ENCODE measurements around the gene IGFN1.
A peak's percentile ranks its signal among the peaks of the same experiment; 100 is the strongest.

IGFN1 gene

GRCh38 chr1:201186192-201186591 lies 4.4 kb upstream of the IGFN1 start:
- DNase-seq = no peak

- no peak for DNase-seq
These were observed 1.5 kb upstream of the IGFN1 start for GRCh38 chr1:201189085-201189484.

GRCh38 chr1:201190005-201190404 lies 619 bp upstream of the IGFN1 start:
- peak; percentile 59 to 62 for DNase-seq

GRCh38 chr1:201191653-201192260 lies 1.1 kb downstream of the IGFN1 start:
- DNase-seq = no peak

GRCh38 chr1:201192261-201192788 lies 1.7 kb downstream of the IGFN1 start:
- DNase-seq = peak in 1 of 2 experiments; percentile 19

GRCh38 chr1:201194046-201194445 lies 3.4 kb downstream of the IGFN1 start:
- no peak for DNase-seq

- no peak for DNase-seq
These were observed 8.0 kb downstream of the IGFN1 start for GRCh38 chr1:201198598-201198997.

GRCh38 chr1:201205036-201205435 lies 14.4 kb downstream of the IGFN1 start:
- DNase-seq = no peak

- no peak for DNase-seq
These were observed 15.6 kb downstream of the IGFN1 start for GRCh38 chr1:201206176-201206575.

GRCh38 chr1:201207046-201207445 lies 16.4 kb downstream of the IGFN1 start:
- DNase-seq = no peak

GRCh38 chr1:201208236-201208635 lies 17.6 kb downstream of the IGFN1 start:
- no peak for DNase-seq

- no peak for DNase-seq
These were observed 21.4 kb downstream of the IGFN1 start for GRCh38 chr1:201212056-201212455.

- DNase-seq = no peak
These were observed 21.9 kb downstream of the IGFN1 start for GRCh38 chr1:201212461-201213055.

GRCh38 chr1:201213106-201213770 lies 22.6 kb downstream of the IGFN1 start:
- DNase-seq = no peak

GRCh38 chr1:201213926-201214325 lies 23.3 kb downstream of the IGFN1 start:
- DNase-seq = no peak

GRCh38 chr1:201214461-201214860 lies 23.8 kb downstream of the IGFN1 start:
- no peak for DNase-seq

- no peak for DNase-seq
These were observed 24.3 kb downstream of the IGFN1 start for GRCh38 chr1:201214886-201215285.

- DNase-seq = no peak
These were observed 25.1 kb downstream of the IGFN1 start for GRCh38 chr1:201215531-201216357.

GRCh38 chr1:201216395-201217085 lies 25.9 kb downstream of the IGFN1 start:
- no peak for DNase-seq

GRCh38 chr1:201217146-201217545 lies 26.5 kb downstream of the IGFN1 start:
- DNase-seq = no peak

- no peak for DNase-seq
These were observed 27.2 kb downstream of the IGFN1 start for GRCh38 chr1:201217851-201218250.

GRCh38 chr1:201218409-201218808 lies 27.8 kb downstream of the IGFN1 start:
- DNase-seq = no peak
